H9 (cell line): ENCODE results near the gene AIF1. TPM values are rescaled to one million over a fixed set of nuclear protein-coding genes. Genes with fewer than 3 reads are reported as not detected.

Experiments used
- DNase-seq: peaks from one replicate; pipeline ENCODE4 v3.0.0-alpha.2; 2017
- H2AFZ ChIP-seq: one replicate; pipeline ENCODE4 v1.6.1; 2013; ENCODE audit warnings: mild to moderate bottlenecking, low read length, control low read depth, moderate library complexity
- H2AK5ac ChIP-seq: 2 replicates; pipeline ENCODE4 v1.6.1; 2013; ENCODE audit warnings: low read length, control low read depth, mixed read lengths; ENCODE audit not compliant: insufficient read length
- H2BK120ac ChIP-seq: one replicate; pipeline ENCODE4 v1.6.1; 2013; ENCODE audit warnings: low read depth, mild to moderate bottlenecking, low read length, control low read depth, inconsistent platforms; ENCODE audit not compliant: poor library complexity, severe bottlenecking
- H2BK12ac ChIP-seq: 2 replicates; pipeline ENCODE4 v1.6.1; 2013; ENCODE audit warnings: low read length, control low read depth, mixed read lengths, low read depth; ENCODE audit not compliant: insufficient read length
- H2BK15ac ChIP-seq: 2 replicates; pipeline ENCODE4 v1.6.1; 2013; ENCODE audit warnings: low read depth, low read length, control low read depth
- H2BK20ac ChIP-seq: one replicate; pipeline ENCODE4 v1.6.1; 2013; ENCODE audit warnings: low read depth, mild to moderate bottlenecking, low read length, control low read depth, inconsistent platforms; ENCODE audit not compliant: poor library complexity, severe bottlenecking
- H2BK5ac ChIP-seq: 2 replicates; pipeline ENCODE4 v1.6.1; 2013; ENCODE audit warnings: low read length, control low read depth, mixed read lengths; ENCODE audit not compliant: insufficient read length
- H3K14ac ChIP-seq: 2 replicates; pipeline ENCODE4 v1.6.1; 2013; ENCODE audit warnings: low read length, control low read depth; ENCODE audit not compliant: insufficient read depth
- H3K18ac ChIP-seq: 2 replicates; pipeline ENCODE4 v1.6.1; 2013; ENCODE audit warnings: low read depth, mild to moderate bottlenecking, mixed read lengths, low read length, control low read depth; ENCODE audit not compliant: insufficient read length
- H3K23ac ChIP-seq: 2 replicates; pipeline ENCODE4 v1.6.1; 2013; ENCODE audit warnings: low read length, control low read depth, mixed read lengths, low read depth; ENCODE audit not compliant: insufficient read length
- H3K23me2 ChIP-seq: 2 replicates; pipeline ENCODE4 v1.6.1; 2013; ENCODE audit warnings: low read depth, mild to moderate bottlenecking, mixed read lengths, low read length, control low read depth; ENCODE audit not compliant: insufficient read length, poor library complexity, severe bottlenecking
- H3K27ac ChIP-seq: 2 replicates; pipeline ENCODE4 v1.5.1; 2013; ENCODE audit warnings: low read length, control low read depth, mixed read lengths, low read depth; ENCODE audit not compliant: insufficient read length
- H3K27me3 ChIP-seq: 2 replicates; pipeline ENCODE4 v1.6.1; 2013; ENCODE audit warnings: low read length, control low read depth, inconsistent platforms; ENCODE audit not compliant: insufficient read depth
- H3K4ac ChIP-seq: 2 replicates; pipeline ENCODE4 v1.6.1; 2013; ENCODE audit warnings: low read depth, mild to moderate bottlenecking, control low read depth, inconsistent platforms, low read length, moderate library complexity
- H3K4me1 ChIP-seq: 2 replicates; pipeline ENCODE4 v1.6.1; 2013; ENCODE audit warnings: low read length, control low read depth, inconsistent platforms; ENCODE audit not compliant: insufficient read depth
- H3K4me2 ChIP-seq: 2 replicates; pipeline ENCODE4 v1.6.1; 2013; ENCODE audit warnings: low read length, control low read depth, mixed read lengths; ENCODE audit not compliant: insufficient read length, insufficient read depth
- H3K56ac ChIP-seq: 2 replicates; pipeline ENCODE4 v1.6.1; 2013; ENCODE audit warnings: low read depth, mild to moderate bottlenecking, mixed read lengths, low read length, control low read depth; ENCODE audit not compliant: insufficient read length
- H3K79me1 ChIP-seq: 2 replicates; pipeline ENCODE4 v1.6.1; 2013; ENCODE audit warnings: low read depth, mild to moderate bottlenecking, moderate library complexity, low read length, control low read depth, inconsistent platforms; ENCODE audit not compliant: insufficient read depth, poor library complexity, severe bottlenecking
- H3K79me2 ChIP-seq: 2 replicates; pipeline ENCODE4 v1.6.1; 2013; ENCODE audit warnings: low read length, control low read depth, inconsistent platforms; ENCODE audit not compliant: insufficient read depth
- H3K9ac ChIP-seq: 2 replicates; pipeline ENCODE4 v1.6.1; 2013; ENCODE audit warnings: low read length, control low read depth, mixed read lengths; ENCODE audit not compliant: insufficient read length; ENCODE audit errors: extremely low read depth
- H3K9me3 ChIP-seq: one replicate; pipeline ENCODE4 v1.6.1; 2013; ENCODE audit warnings: low read depth, low read length, inconsistent platforms; ENCODE audit not compliant: control insufficient read depth
- H3T11ph ChIP-seq: one replicate; pipeline ENCODE4 v1.6.1; 2013; ENCODE audit warnings: mild to moderate bottlenecking, low read length, control low read depth, inconsistent platforms
- H4K20me1 ChIP-seq: one replicate; pipeline ENCODE4 v1.6.1; 2013; ENCODE audit not compliant: control insufficient read depth, insufficient read length, insufficient read depth
- H4K5ac ChIP-seq: 2 replicates; pipeline ENCODE4 v1.6.1; 2013; ENCODE audit warnings: low read depth, mild to moderate bottlenecking, mixed read lengths, low read length, control low read depth; ENCODE audit not compliant: insufficient read length
- H4K8ac ChIP-seq: replicated peaks from 2 replicates; pipeline ENCODE4 v1.6.1; 2013; ENCODE audit warnings: low read length, control low read depth, mixed read lengths, low read depth; ENCODE audit not compliant: insufficient read length
- H4K91ac ChIP-seq: 2 replicates; pipeline ENCODE4 v1.6.1; 2013; ENCODE audit warnings: low read depth, mild to moderate bottlenecking, moderate library complexity, mixed read lengths, low read length, control low read depth; ENCODE audit not compliant: insufficient read length
- H3K27ac Mint-ChIP-seq, 3 experiments: 2 replicates in 2 of 3; 3 replicates in 1 of 3; pipeline ENCODE4 v1.8.0; 2020 to 2021; ENCODE audit warnings: mixed read lengths in 3 of 3, mild to moderate bottlenecking in 1 of 3, moderate library complexity in 1 of 3
- H3K27me3 Mint-ChIP-seq: 2 replicates; pipeline ENCODE4 v1.8.0; 2021; ENCODE audit warnings: low read depth, mild to moderate bottlenecking, moderate library complexity, mixed read lengths
- H3K36me3 Mint-ChIP-seq, 3 experiments: 2 replicates in 2 of 3; 3 replicates in 1 of 3; pipeline ENCODE4 v1.8.0; 2020 to 2021; ENCODE audit warnings: low read depth in 3 of 3, mixed read lengths in 3 of 3; ENCODE audit not compliant: insufficient read depth in 1 of 3
- H3K4me1 Mint-ChIP-seq, 2 experiments: 2 replicates each; pipeline ENCODE4 v1.8.0; 2020; ENCODE audit warnings: mixed read lengths in 2 of 2
- H3K4me3 Mint-ChIP-seq, 2 experiments: 2 replicates in 1 of 2; 3 replicates in 1 of 2; pipeline ENCODE4 v1.8.0; 2020 to 2021; ENCODE audit warnings: mild to moderate bottlenecking in 2 of 2, mixed read lengths in 2 of 2, moderate library complexity in 1 of 2
- H3K9me3 Mint-ChIP-seq, 2 experiments: 2 replicates in 1 of 2; 3 replicates in 1 of 2; pipeline ENCODE4 v1.8.0; 2020; ENCODE audit warnings: mild to moderate bottlenecking in 2 of 2, mixed read lengths in 2 of 2, moderate library complexity in 1 of 2
- CTCF ChIP-seq: fragments of 200-600 bp; sonication (generic); conservative IDR thresholded peaks from 3 replicates; pipeline ENCODE4 v1.8.0; 2021; ENCODE audit warnings: antibody characterized with exemption, mild to moderate bottlenecking
- WGBS: extraction: QIAGEN DNeasy Blood & Tissue Kit; methylation state at CpG from one replicate; pipeline ENCODE4 v1.1.7; 2013; ENCODE audit warnings: missing lambda C conversion rate, low lambda C conversion rate, mixed read lengths; ENCODE audit not compliant: insufficient read length; ENCODE audit errors: extremely low coverage; 5-methylcytosine and 5-hydroxymethylcytosine counted together
- total RNA-seq: library from RNA; stranded (reverse); gene quantifications from 2 replicates; pipeline ENCODE4 v1.2.1, GENCODE V29; 2021

Gene AIF1
- total RNA-seq, 1 experiment from 2014 or later: 4.2 TPM

GRCh38 chr6:31643818-31644454 is 28.9 kb downstream of the AIF1 start:
- Histone ChIP-seq H3K23me2 (no peaks in the 10 kb centered on the region), H3K23ac (no peak overlapping the region), H3K79me2 (no peaks in the 10 kb centered on the region), H2AK5ac (no peak overlapping the region), H2BK20ac (no peak overlapping the region), H4K8ac (no peak overlapping the region), H3K27me3 (no peaks in the 10 kb centered on the region), H3K4me2 (no peak overlapping the region), H3T11ph (no peak overlapping the region), H4K91ac (no peak overlapping the region), H3K4me1 (no peaks in the 10 kb centered on the region), H3K18ac (no peak overlapping the region), H2BK5ac (no peak overlapping the region), H3K14ac (no peak overlapping the region), H3K9me3 (no peaks in the 10 kb centered on the region), H2AFZ (no peak overlapping the region), H4K5ac (no peak overlapping the region), H2BK120ac (no peak overlapping the region), H3K4ac (no peak overlapping the region), H3K56ac (no peak overlapping the region), H3K9ac (no peak overlapping the region), H3K27ac (no peak overlapping the region), H2BK12ac (no peak overlapping the region), H2BK15ac (no peak overlapping the region), H4K20me1 (no peaks in the 10 kb centered on the region), H3K79me1 (no peaks in the 10 kb centered on the region)
- Mint-ChIP-seq H3K36me3 (peaks cover 54 to 89% (median 86%) of the 10 kb centered on the region in 3 experiments), H3K27me3 (no peaks in the 10 kb centered on the region), H3K27ac (no peak overlapping the region; a peak in 1 of 7 replicates), H3K4me1 (no peaks in the 10 kb centered on the region), H3K9me3 (no peaks in the 10 kb centered on the region), H3K4me3 (no peak overlapping the region)
- TF ChIP-seq CTCF: no peak
- no CpG with 5 or more reads among the region's 17 CpGs for WGBS
- DNase-seq: no peak
